HG03280 (cell line): Measurements from ENCODE around the gene AP3D1.
A peak's percentile ranks its signal among the peaks of the same experiment; 100 is the strongest.

Source experiments
- ATAC-seq: cut with Tn5 transposase; IDR thresholded peaks from one replicate; pipeline ENCODE4 v1.9.1; 2021; ENCODE audit warnings: mild to moderate bottlenecking, moderate library complexity; ENCODE audit not compliant: unreplicated experiment

AP3D1 gene

DNA sequence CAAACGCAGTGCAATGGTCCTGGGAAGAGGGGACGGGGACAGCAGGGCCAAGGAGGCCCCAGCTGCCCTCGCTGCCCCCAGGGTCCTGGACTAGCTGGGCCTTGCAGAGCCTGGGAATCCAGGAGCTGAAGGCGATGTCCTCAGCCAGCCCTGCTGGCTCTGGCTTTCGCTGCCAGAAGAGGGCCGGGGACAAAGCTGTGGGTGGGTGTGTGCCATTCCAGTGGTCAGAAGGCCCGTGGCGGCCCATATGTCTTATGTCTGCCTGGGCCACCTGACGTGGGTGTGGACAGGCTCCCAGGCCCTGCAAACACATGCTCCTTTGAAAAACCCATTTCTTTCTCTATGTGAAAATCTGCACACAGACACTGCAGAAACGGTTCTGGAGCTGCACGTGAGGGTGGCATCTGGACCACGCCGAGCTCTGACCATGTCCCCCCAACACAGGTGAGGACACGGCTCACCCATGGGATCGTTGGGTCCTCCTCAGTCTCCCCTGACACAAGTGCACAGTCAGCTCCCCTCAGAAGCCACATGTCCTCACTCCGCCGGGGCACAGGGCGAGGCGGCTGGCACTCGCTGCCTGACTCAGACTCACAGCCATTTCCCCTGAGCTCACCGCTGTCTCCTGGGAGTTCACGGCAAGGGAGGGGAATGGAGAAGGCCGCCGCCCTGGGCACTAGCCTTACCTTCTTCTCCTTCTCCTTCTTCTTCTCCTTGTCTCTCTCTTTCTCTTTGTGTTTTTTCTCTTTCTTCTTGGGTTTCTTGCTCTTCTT is 37.7 kb downstream of the AP3D1 start:
- ATAC-seq: no peak

DNA sequence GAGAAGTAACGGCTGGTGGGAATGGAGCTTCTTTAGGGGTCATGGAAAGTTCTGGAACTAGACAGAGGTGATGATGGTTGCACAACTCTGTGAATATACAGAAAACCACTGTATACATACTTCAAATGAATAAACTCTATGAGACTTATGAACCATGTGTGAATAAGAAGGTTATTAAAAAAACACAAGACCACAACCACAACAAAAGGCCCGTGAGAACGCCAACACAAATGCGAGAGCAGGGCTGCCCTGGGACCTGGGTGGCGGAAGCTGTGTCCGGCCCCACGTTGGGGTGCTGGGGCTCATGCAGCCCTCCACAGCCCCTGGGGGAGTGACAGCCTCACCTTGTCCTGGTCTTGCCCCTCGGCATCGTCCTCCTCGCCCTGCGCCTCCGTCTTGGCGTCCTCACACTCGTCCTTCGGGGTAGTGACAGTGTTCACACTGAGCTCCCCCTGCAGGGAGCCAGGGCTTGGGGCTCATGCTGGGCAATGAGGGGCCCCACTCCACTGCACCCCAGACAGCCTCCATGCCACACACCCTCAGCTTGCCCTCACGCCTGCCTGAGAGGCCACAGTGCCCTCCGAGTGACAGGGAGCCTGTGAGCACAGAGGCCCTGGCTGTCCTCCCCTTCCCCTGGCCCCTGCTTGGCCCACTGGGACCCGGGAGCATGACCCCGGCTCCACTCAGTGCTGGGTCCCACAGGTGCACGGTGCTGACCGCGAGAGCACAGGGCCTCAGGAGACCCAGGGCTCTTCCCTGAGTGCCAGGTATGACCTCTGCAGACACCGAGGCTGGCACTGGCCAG is 38.6 kb downstream of the AP3D1 start:
- no peak for ATAC-seq

DNA sequence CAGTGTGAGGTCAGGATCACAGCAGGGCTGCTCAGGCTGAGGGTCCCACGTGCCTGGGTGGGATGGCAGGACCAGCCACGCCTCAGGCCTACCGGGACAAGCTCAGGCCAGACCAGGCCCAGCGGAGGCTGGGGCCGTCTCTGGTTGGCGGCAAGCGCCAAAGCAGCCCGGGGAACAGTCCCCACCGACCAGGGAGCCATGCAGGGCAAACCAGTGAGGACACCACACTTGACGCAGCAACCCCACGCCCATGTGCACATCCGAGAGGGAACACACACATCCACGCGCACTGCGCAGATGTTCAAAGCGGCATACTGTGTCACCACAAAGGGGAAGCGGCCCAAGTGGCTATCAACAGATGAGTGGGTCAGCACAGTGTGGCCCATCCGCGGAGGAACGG is 39.5 kb downstream of the AP3D1 start:
- ATAC-seq: no peak

DNA sequence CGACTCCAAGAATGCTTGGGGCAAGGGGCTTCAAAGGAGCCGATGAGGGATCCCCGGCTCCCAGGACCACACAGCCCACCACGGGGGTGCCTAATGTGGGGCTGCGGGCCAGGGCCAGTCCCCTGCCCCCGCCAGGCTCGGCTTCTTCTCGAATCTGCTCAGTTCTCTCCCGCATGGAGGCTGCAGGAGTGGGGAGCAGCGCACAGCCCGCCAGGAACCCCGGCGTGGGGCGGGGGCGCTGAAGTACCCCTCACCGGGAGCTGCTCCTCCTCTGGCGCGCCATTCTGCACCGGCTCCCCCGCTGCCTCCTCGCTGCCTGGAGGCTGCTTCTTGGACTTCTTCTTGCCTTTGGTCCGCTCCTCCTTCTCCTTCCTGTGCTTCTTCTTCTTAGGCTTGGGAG is 39.9 kb downstream of the AP3D1 start:
- ATAC-seq: no peak

DNA sequence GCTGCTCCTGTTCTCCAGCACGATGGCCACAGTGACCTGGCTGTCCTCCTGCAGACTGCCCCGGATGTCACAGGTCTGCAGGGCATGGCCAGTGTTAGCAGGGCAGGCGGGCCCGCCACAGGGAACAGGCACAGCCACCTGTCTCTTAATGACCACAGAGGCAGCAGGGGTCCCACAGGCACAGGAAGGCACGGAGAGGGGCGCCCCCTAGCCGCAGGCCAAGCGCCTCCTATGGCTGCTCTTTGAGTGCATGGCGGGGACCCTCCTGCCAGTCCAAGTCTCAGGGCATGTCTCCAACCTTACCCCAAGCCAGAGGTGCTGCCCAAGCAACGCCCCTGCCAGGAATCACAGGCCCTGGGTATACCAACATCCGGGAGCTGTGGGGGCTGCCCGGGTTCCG is 40.5 kb downstream of the AP3D1 start:
- no peak for ATAC-seq

DNA sequence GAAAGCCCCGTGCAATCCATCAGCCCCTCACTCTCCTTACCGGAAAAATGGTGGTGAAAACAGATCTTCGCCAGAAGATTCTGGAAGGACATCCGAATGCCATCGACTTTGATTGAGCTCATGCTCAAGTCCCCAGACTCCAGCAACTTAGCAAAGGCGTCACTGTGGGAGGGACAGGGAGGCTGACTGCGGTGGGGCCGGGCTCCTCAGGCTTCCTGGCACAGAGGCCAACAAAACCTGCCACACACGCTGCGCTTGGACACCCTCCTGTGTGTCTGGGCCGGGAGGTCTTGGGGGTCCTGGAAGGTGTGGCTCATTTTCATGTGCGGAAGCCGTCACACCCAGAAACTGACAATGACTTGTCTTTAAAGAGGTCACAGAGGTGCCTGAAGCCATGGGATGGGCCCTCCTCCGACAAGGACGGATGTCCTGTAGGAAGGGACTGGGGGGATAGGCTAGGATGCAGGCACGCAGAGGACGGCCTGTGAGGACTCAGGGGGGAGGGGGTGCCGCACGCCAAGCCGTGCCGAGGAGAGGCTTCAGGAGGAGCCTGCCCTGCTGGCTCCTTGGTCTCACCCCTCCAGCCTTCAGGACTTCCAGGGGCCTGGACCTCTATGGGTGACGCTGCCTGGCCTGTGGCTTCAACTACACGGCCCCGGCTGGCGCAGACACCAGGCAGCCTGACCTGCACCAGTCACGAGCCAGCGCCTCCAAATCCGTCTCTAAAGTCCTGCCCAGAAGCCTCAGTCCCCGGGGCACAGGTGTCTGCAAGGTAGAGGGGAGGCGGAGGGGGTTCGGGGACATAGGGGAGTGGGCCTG is 42.1 kb downstream of the AP3D1 start:
- ATAC-seq: no peak

DNA sequence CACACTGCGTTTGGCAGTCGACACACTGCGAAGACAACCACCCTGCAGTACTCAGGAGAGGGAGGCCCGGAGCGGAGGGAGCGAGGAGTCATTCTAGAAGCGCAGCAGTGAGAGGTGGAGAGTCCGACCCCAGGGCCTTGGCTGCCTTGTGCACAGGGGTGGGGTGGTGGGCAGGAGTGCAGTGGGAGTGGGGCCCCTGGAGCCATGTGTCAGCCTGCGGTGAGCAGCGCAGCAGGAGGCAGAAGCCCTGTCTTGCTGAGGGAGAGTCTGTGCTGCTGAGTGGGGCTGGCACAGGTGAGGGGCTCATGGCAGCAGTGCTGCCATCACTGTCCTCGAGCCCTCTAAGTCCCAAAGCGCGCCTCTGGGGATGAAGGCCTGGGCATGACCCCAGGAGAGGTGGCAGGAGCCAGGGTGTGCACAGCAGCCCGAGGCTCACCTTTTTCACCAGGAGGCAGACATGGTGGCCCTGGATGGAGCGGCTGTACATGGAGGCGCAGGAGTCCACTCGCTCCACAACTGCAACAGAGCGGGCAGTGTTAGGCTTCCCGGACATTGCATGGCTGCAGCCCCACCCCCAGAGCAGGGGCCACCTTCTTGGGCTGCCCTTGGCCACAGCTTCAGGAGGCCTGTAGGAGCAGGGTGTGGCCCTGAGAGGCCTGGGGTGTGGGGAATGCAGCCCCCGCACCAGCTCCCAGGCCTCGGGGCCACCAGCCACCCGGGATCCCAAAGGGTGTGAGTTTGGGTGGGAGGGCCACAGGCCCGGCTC is 42.9 kb downstream of the AP3D1 start:
- ATAC-seq: no peak

DNA sequence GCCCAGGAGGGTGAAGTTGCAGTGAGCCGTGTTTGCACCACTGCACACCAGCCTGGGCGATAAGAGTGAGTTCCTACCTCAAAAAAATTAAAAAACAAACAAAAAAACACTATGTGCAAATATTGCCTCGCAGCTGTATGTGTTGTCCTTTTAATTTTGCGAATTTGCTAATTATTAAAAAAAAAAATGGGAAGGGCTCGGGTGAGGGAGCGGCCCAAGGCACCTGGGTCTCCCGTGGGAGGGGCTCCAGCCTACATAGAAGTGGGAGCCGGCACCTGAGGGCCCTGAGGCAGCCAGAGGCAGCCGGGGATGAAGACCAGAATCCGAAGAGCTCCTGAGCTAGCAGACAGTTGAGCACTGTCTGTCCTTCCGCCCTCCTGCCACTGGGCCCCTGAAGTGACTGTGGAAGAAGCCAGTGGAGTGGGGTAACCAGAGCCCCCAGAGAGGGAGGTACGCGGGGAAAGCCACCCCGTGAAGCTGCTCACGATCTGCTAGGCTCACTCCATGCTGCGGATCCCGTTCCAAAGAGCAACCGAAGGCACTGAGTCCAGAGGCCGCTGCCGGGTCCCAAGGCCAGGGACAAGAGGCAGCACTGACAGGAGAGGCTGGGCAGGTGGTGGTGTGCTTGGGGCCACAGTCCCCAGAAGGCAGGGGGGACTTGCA is 48.2 kb downstream of the AP3D1 start:
- ATAC-seq: no peak

DNA sequence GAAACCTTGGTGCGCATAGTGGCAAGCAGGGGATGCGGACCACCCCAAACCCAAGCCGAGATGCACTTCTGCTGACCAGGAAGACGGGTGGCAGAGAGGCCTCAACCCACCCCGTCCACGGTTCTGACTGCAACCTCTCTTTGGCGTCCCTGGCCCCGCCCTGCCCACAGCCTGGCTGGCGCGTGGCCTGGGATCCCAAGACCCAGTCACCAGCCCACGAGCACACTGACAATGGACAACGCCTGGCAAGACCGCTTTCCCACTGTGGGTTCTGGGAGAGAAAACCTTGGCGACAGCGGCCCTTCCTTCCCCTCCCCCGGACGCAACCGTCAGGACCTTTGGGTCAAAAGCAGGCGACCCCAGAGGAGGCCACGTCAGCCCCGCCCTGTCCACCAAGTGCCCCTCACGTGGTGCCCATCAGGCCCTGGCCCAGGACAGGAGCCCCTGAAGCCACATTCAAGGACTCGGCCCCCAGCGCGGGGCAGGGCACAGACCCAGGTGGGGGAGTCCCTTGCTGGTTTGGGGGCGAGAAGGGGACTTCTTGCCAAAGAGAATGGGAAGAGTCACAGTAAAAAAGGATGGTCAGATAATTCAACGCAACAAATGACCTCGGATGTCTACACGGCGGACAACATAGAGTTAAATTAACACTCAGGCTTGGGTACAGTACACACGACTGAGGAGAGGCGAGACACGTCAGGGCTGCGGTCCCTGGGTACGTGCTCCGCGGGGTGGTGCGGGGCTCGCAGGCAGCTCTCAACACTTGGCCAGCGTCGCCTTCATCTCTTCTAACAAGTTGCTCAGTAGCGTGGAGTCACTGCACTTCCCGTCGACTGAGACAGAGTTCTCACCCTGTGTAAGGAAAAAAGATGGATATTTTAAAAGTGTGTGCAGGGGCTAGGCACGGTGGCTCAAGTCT is 49.7 kb downstream of the AP3D1 start:
- ATAC-seq: no peak

DNA sequence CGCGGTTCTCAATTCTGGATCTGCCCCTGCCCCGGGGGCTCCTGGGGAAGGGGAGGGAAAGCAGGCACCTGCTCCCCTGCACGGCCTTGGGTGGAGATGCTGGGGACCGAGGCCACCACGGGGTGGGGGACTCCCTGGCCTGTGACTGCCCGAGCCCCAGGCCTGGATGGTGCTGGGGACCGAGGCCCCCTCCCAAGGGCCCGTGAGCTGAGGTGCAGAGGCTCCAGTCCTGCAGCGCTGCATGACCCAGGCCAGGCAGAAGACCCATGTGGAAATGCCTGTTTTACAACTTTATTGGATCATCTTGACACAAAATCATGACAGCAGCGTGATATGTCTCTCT is 50.7 kb downstream of the AP3D1 start:
- ATAC-seq: no peak

DNA sequence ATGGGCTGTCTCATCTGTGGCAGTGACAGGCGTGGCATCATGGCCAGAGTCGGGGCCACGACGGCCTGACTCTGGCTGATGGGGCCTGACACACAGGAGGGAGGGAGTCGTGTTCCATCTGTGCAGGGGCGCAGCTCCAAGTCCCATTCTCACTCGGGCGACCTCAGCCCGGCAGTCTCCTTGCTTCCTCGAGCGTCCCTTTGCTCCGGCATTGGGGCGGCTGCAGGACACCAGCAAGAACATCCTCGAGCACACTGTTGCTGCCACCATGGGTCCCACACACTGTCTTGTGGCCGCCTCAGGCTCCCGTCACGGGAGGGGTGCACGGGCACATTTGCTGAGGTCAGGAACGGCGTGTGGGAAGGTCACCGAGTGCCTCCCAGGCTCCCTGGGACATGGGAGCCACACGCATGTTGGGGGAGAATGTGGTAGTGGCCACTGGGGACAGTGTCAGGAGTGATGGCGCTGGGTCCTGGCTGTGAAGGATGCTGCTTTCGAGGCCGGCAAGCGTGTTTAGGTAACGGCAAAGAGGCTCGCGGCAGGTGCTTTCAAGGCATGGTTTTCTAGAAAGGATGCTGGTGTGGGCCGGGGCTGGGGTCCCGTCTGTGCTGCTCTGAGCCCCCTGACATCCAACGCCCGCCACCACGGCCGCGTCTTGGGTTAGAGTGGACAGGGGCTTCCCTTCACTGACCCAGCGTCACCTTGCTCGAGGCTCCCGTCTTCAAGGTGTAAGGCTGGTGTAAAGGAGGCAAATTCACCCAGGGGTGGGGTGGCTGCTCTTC is 51.2 kb downstream of the AP3D1 start:
- no peak for ATAC-seq

DNA sequence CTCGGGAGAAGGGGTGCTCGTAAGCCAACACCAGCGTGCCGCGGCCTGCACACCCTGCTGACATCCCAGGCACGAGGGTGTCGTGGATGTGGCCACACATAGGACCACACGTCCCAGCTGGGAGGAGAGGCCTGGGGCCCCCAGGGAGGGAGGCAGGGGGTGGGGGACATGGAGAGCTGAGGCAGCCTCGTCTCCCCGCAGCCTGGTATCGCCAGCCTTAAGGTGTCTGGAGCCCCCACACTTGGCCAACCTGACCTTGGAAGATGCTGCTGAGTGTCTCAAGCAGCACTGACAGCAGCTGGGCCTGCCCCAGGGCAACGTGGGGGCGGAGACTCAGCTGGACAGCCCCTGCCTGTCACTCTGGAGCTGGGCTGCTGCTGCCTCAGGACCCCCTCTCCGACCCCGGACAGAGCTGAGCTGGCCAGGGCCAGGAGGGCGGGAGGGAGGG is 52.3 kb downstream of the AP3D1 start:
- ATAC-seq: no peak

DNA sequence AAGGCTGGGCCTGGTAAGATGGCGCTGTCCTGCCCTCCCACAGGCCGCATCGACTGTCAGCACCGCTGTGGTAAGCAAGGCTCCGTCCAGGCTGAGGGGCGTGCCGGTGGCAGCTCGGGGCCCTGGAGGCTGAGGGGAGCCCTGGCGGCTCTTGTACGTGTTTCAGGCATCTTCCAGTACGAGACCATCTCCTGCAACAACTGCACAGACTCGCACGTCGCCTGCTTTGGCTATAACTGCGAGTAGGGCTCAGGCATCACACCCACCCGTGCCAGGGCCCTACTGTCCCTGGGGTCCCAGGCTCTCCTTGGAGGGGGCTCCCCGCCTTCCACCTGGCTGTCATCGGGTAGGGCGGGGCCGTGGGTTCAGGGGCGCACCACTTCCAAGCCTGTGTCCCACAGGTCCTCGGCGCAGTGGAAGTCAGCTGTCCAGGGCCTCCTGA is 53.5 kb downstream of the AP3D1 start:
- no peak for ATAC-seq

DNA sequence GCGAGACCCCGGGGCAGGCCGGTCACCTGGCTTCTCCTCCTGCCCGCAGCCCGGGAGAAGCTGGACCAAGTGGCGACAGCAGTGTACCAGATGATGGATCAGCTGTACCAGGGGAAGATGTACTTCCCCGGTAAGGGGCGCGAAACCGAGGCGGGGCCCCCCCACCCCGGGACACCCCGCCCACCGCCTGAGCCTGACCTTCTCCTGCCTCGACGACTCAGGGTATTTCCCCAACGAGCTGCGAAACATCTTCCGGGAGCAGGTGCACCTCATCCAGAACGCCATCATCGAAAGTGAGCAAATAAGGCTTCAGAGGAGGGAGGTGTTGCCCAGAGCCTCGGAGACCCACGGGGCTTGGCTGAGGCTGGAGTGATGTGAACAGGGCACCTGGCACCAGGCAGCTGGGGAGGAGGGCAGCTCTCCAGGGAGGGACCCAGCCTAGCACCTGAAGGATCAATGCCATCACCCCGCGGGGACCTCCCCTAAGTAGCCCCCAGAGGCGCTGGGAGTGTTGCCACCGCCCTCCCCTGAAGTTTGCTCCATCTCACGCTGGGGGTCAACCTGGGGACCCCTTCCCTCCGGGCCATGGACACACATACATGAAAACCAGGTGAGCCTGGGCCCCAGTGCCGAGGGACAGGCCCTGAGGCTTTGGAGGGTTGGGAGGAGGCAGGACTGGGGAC is 54.0 kb downstream of the AP3D1 start:
- no peak for ATAC-seq

DNA sequence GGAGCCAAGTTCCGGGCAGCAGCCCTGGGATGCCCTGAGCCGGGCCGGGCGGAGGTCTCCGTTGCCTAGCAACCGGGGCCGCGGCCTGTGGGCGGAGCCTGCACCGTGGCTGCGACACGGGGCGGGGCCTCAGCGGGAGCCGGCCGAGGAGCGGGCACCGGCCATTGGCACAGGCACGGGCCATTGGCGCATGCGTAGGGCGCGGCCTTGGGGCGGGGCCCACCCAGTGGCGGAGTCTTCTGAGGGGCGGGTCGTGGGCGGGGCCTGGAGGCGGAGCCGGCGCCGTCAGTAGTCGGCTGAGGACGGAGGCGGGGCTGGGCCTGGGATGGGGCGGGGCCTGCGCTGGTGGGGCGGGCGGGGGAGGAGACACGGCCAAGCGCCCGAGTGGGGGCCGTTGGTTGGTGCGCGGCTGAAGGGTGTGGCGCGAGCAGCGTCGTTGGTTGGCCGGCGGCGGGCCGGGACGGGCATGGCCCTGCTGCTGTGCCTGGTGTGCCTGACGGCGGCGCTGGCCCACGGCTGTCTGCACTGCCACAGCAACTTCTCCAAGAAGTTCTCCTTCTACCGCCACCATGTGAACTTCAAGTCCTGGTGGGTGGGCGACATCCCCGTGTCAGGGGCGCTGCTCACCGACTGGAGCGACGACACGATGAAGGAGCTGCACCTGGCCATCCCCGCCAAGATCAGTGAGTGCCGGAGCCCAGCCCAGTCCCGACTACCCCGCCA is 54.7 kb downstream of the AP3D1 start, which contains the start of gene IZUMO4:
TSS of gene IZUMO4 (plus strand) at position 436 of the 723 bp plus-strand sequence. CDS start at position 467, 31 bp downstream.
- peak; percentile 68 for ATAC-seq

DNA sequence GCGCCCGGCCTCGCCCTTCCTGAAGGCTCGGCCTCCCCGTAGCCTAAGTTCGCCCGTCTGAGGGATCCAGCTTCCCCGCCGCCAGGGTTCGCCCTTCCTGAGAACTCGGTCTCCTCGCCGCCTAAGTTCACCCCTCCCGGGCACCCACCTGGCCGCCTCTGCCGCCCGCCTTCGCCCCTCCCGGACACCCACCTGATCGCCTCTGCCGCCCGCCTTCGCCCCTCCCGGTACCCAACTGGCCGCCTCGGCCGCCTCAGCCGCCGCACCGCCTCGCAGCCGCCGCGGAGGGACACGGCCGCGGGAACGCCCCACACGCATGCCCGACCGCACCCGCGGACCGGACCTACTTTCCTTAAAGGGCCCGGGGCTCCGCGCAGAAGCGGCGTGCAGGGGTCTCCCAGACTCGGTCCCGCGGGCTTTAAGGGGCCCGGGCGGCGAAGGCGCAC is 55.3 kb downstream of the AP3D1 start, which contains the start of gene MOB3A:
TSS of gene MOB3A (minus strand) at position 293 of the 446 bp plus-strand sequence. CDS start 17,766 bp downstream, outside the sequence.
- no peak for ATAC-seq
